ENCODE data around the gene CNDP1.

- TF ChIP-seq CTCF (IDR thresholded peaks at IDR 0.05), result no peak
- TF ChIP-seq POLR2A (IDR thresholded peaks at IDR 0.05), result no peak
Measured at GRCh38 chr18:74526488-74526887, 7.8 kb upstream of the CNDP1 start.

All from lower leg skin (tissue), 3 donors.